ENCODE data around the gene TRANK1.

The TRANK1 gene

GRCh38 chr3:36924744-36925521 is 19.9 kb downstream of the TRANK1 start:
- Histone ChIP-seq H3K36me3 (ENCODE audit: control insufficient read depth in 2 of 2, insufficient read depth in 1 of 2, low read length in 2 of 2) (no peaks in the 10 kb centered on the region), H3K9me3 (ENCODE audit: control insufficient read depth, insufficient read depth, low read depth, low read length) (no peaks in the 10 kb centered on the region), H3K4me3 (ENCODE audit: low read depth, low read length) (no peak overlapping the region), H3K4me1 (ENCODE audit: control insufficient read depth, insufficient read depth, low read length) (no peaks in the 10 kb centered on the region), H3K27ac (ENCODE audit: extremely low read depth, low read depth, low read length) (no peak overlapping the region)
- CTCF ChIA-PET, result interaction anchor here (1.5 kb wide), 1 partner anchor 34 kb away, joined by 4 read pairs; no protein-coding TSS in a partner anchor
- no peak for TF ChIP-seq ZNF266 (tag by site-specific recombination; IDR thresholded peaks at IDR 0.05; ENCODE audit: low read depth)
- no peak for TF ChIP-seq ZSCAN18 (tag by site-specific recombination; IDR thresholded peaks at IDR 0.05)
- TF ChIP-seq ZNF561 (tag by site-specific recombination; IDR thresholded peaks at IDR 0.05; ENCODE audit: borderline replicate concordance), result no peak
- no peak for TF ChIP-seq ZNF140 (tag by site-specific recombination; IDR thresholded peaks at IDR 0.05)
- no peak for TF ChIP-seq MEIS1 (CRISPR knock-in tag; IDR thresholded peaks at IDR 0.05; ENCODE audit: borderline replicate concordance)
- TF ChIP-seq TRIM28 (IDR thresholded peaks at IDR 0.05; ENCODE audit: borderline replicate concordance, low read length), result no peak
- no peak for TF ChIP-seq ZNF785 (tag by site-specific recombination; IDR thresholded peaks at IDR 0.05)
- no peak for TF ChIP-seq HIC1 (tag by site-specific recombination; IDR thresholded peaks at IDR 0.05)
- TF ChIP-seq KLF1 (tag by site-specific recombination; IDR thresholded peaks at IDR 0.05), result no peak
- no peak for TF ChIP-seq ZNF501 (tag by site-specific recombination; IDR thresholded peaks at IDR 0.05)
- no peak for TF ChIP-seq KLF7 (tag by site-specific recombination; IDR thresholded peaks at IDR 0.05; ENCODE audit: borderline replicate concordance)
- TF ChIP-seq ZNF18 (tag by site-specific recombination; IDR thresholded peaks at IDR 0.05), result no peak
- no peak for TF ChIP-seq ZNF664 (tag by site-specific recombination; IDR thresholded peaks at IDR 0.05)
- TF ChIP-seq KLF9 (tag by site-specific recombination; IDR thresholded peaks at IDR 0.05; ENCODE audit: low read depth), result no peak
- no peak for TF ChIP-seq YY1 (tag by site-specific recombination; IDR thresholded peaks at IDR 0.05)
- TF ChIP-seq ZNF837 (tag by site-specific recombination; IDR thresholded peaks at IDR 0.05), result no peak
- no peak for TF ChIP-seq ZNF560 (tag by site-specific recombination; IDR thresholded peaks at IDR 0.05; ENCODE audit: borderline replicate concordance)
- no peak for TF ChIP-seq ZNF473 (tag by site-specific recombination; IDR thresholded peaks at IDR 0.05)
- no peak for TF ChIP-seq SCRT2 (tag by site-specific recombination; IDR thresholded peaks at IDR 0.05)
- POLR2A ChIA-PET, result no interaction called here

- CTCF ChIA-PET, result interaction anchor here (0.5 to 1.5 kb wide), 2 partner anchors 11 to 34 kb away, joined by 4 read pairs; no protein-coding TSS in a partner anchor
- no peaks in the 10 kb centered on the region for H3K36me3 ChIP-seq (ENCODE audit: control insufficient read depth in 2 of 2, insufficient read depth in 1 of 2, low read length in 2 of 2)
- H3K9me3 ChIP-seq (ENCODE audit: control insufficient read depth, insufficient read depth, low read depth, low read length), result no peaks in the 10 kb centered on the region
- no peaks in the 10 kb centered on the region for H3K4me1 ChIP-seq (ENCODE audit: control insufficient read depth, insufficient read depth, low read length)
- no peak overlapping the region for H3K27ac ChIP-seq (ENCODE audit: extremely low read depth, low read depth, low read length)
- POLR2A ChIA-PET, result no interaction called here
- H3K4me3 ChIP-seq (ENCODE audit: low read depth, low read length), result no peak overlapping the region
- TF ChIP-seq ZSCAN30 (tag by site-specific recombination; IDR thresholded peaks at IDR 0.05) (no peak), ZBTB20 (tag by site-specific recombination; IDR thresholded peaks at IDR 0.05) (no peak), ZNF138 (tag by site-specific recombination; IDR thresholded peaks at IDR 0.05; ENCODE audit: borderline replicate concordance) (no peak), PATZ1 (tag by site-specific recombination; IDR thresholded peaks at IDR 0.05) (no peak), ZNF214 (tag by site-specific recombination; IDR thresholded peaks at IDR 0.05; ENCODE audit: borderline replicate concordance) (no peak)
These were observed 20.7 kb downstream of the TRANK1 start for GRCh38 chr3:36923981-36924743.

Data from HEK293 (cell line).